Measurements from ENCODE around the gene KRT6A. TPM values are rescaled to one million over a fixed set of nuclear protein-coding genes. Genes with fewer than 3 reads are reported as not detected.
A peak's percentile ranks its signal among the peaks of the same experiment; 100 is the strongest.

KRT6A gene
- total RNA-seq, 1 experiment from 2014 or later = 1,688 TPM

DNA sequence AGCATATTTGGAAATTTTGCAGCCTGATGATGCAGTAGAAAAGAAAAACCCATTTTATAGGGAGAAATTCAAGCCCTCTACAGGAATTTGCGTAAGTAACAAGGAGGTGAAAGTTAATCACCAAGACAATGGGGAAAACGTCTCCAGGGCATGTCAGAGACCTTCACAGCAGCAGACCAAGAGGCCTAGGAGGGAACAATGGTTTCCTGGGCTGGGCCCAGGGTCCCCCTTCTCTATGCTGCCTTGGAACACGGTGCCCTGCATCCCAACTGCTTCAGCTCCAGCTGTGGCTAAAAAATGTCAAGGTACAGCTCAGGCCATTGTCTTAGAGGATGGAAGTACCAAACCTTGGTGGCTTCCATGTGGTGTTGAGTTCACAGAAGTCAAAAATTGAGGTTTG, 13.0 kb downstream of the KRT6A start:
- no TSS peak for BruUV-seq (replicated peaks)
- H3K4me3 Mint-ChIP-seq (ENCODE audit: unreplicated experiment) = no peak overlapping the region
- H3K36me3 Mint-ChIP-seq (ENCODE audit: insufficient read depth, unreplicated experiment) = no peaks in the 10 kb centered on the region
- ChIA-PET CTCF (interaction anchor here (1.0 kb wide), 1 partner anchor 26 kb away, joined by 3 read pairs; no protein-coding TSS in a partner anchor), POLR2A (interaction anchor here (8.5 to 28.5 kb wide), 2 partner anchors 15 to 33 kb away, joined by 117 to 1235 read pairs; partner anchors contain the start of genes KRT5 and KRT6A)
- no peak overlapping the region for H3K27ac Mint-ChIP-seq (ENCODE audit: low read depth, unreplicated experiment)
- peaks cover 12% of the 10 kb centered on the region for H3K9me3 Mint-ChIP-seq (ENCODE audit: unreplicated experiment)
- no peak for DNase-seq (ENCODE audit: unreplicated experiment)
- H3K27me3 Mint-ChIP-seq (ENCODE audit: insufficient read depth, unreplicated experiment) = no peaks in the 10 kb centered on the region
- intact Hi-C loops (cut with micrococcal nuclease) = no loop called here
- TF ChIP-seq, protein P1, sequence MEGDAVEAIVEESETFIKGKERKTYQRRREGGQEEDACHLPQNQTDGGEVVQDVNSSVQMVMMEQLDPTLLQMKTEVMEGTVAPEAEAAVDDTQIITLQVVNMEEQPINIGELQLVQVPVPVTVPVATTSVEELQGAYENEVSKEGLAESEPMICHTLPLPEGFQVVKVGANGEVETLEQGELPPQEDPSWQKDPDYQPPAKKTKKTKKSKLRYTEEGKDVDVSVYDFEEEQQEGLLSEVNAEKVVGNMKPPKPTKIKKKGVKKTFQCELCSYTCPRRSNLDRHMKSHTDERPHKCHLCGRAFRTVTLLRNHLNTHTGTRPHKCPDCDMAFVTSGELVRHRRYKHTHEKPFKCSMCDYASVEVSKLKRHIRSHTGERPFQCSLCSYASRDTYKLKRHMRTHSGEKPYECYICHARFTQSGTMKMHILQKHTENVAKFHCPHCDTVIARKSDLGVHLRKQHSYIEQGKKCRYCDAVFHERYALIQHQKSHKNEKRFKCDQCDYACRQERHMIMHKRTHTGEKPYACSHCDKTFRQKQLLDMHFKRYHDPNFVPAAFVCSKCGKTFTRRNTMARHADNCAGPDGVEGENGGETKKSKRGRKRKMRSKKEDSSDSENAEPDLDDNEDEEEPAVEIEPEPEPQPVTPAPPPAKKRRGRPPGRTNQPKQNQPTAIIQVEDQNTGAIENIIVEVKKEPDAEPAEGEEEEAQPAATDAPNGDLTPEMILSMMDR (IDR thresholded peaks at IDR 0.05; ENCODE audit: unreplicated experiment) = no peak
- no peaks in the 10 kb centered on the region for H3K4me1 Mint-ChIP-seq (ENCODE audit: insufficient read depth, unreplicated experiment)

DNA sequence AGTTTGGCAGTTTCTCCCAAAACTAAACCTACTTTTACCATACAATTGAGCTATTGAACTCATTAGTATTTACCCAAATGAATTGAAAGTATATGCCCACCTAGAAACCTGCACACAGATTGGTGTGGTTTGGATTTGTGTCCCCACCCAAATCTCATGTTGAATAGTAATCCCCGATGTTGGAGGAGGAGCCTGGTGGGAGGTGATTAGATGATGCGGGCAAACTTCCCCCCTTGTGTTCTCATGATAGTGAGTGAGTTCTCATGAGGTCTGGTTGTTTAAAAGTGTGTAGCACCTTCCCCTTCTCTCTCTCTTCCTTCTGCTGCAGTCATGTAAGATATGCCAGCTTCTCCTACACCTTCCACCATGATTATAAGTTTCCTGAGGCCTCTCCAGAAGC, 15.4 kb downstream of the KRT6A start:
- TF ChIP-seq, protein P1 (IDR thresholded peaks at IDR 0.05; ENCODE audit: unreplicated experiment) = no peak
- no peak overlapping the region for H3K27ac Mint-ChIP-seq (ENCODE audit: low read depth, unreplicated experiment)
- no peaks in the 10 kb centered on the region for H3K27me3 Mint-ChIP-seq (ENCODE audit: insufficient read depth, unreplicated experiment)
- no peak overlapping the region for H3K4me3 Mint-ChIP-seq (ENCODE audit: unreplicated experiment)
- intact Hi-C loops (cut with micrococcal nuclease) = no loop called here
- H3K9me3 Mint-ChIP-seq (ENCODE audit: unreplicated experiment) = peaks cover 12% of the 10 kb centered on the region
- no peaks in the 10 kb centered on the region for H3K36me3 Mint-ChIP-seq (ENCODE audit: insufficient read depth, unreplicated experiment)
- POLR2A ChIA-PET = interaction anchor here (0.6 to 1.7 kb wide), 6 partner anchors 9 to 320 kb away, joined by 3 to 5 read pairs (median 3); partner anchors contain the start of gene KRT6A
- no TSS peak for BruUV-seq (replicated peaks)
- CTCF ChIA-PET = interaction anchor here (0.6 to 2.0 kb wide), 3 partner anchors 84 to 104 kb away, joined by 3 to 11 read pairs (median 3); no protein-coding TSS in a partner anchor
- DNase-seq (ENCODE audit: unreplicated experiment) = no peak
- no peaks in the 10 kb centered on the region for H3K4me1 Mint-ChIP-seq (ENCODE audit: insufficient read depth, unreplicated experiment)

DNA sequence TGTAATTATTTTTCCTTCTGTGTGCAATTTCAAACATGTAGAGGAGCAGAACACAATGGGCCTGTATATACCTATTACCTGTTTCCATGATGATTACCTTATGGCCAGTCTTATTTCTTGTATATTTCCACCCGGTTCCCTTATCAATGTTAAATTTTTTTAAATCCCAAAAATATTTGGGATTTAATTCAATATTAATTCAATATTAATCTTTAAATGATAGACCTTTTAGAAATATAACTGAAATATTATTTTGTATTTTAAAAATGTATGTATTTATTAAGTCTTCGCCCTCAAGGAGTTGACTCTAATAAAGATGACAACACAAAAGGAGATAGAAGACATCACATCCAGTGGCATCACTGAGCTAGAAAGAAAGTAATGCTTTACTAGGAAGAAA, 18.8 kb downstream of the KRT6A start:
- no TSS peak for BruUV-seq (replicated peaks)
- TF ChIP-seq, protein P1 (IDR thresholded peaks at IDR 0.05; ENCODE audit: unreplicated experiment) = no peak
- ChIA-PET CTCF (interaction anchor here (1.0 to 1.6 kb wide), 3 partner anchors 32 to 147 kb away, joined by 3 to 6 read pairs (median 3); no protein-coding TSS in a partner anchor), POLR2A (interaction anchor here (0.8 to 2.9 kb wide), 18 partner anchors 9 to 328 kb away, joined by 3 to 20 read pairs (median 4); partner anchors contain the start of genes KRT5, KRT6A and KRT6B)
- Mint-ChIP-seq H3K36me3 (ENCODE audit: insufficient read depth, unreplicated experiment) (no peaks in the 10 kb centered on the region), H3K4me1 (ENCODE audit: insufficient read depth, unreplicated experiment) (no peaks in the 10 kb centered on the region), H3K9me3 (ENCODE audit: unreplicated experiment) (peaks cover 2% of the 10 kb centered on the region), H3K27me3 (ENCODE audit: insufficient read depth, unreplicated experiment) (no peaks in the 10 kb centered on the region), H3K27ac (ENCODE audit: low read depth, unreplicated experiment) (no peak overlapping the region), H3K4me3 (ENCODE audit: unreplicated experiment) (no peak overlapping the region)
- intact Hi-C loops (cut with micrococcal nuclease) = no loop called here
- no peak for DNase-seq (ENCODE audit: unreplicated experiment)

DNA sequence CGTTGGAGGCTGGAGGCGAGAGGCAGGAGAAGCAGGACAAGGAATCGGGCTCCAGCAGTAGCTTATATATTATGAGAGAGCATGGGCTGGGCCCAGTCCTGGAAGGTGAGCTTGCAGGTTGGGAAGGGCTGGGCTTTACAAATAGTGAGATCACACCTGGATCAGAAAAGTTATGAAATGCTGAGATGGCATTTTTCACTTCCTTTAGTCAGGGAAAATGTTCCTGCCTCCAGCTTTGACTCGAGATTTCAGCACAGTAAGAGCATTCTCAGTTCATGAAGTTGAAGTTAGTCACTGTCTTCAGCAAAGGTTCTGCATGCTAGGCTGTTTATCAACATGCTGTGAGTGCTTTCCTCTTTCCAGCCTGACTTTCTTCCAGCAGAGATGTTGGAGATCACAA, 19.3 kb downstream of the KRT6A start, which contains the start of gene KRT6C:
Gene KRT6C, minus strand, starts transcription at position 38 of the 400 bp plus-strand sequence. CDS start 68 bp downstream, outside the sequence.
- TF ChIP-seq, protein P1 (IDR thresholded peaks at IDR 0.05; ENCODE audit: unreplicated experiment) = no peak
- H3K4me3 Mint-ChIP-seq (ENCODE audit: unreplicated experiment) = no peak within 1 kb of the TSS
- intact Hi-C loops (cut with micrococcal nuclease) = no loop called here
- DNase-seq (ENCODE audit: unreplicated experiment) = peak; percentile 43
- CTCF ChIA-PET = interaction anchor here (1.0 to 1.6 kb wide), 3 partner anchors 33 to 146 kb away, joined by 3 to 6 read pairs (median 3); no protein-coding TSS in a partner anchor
- POLR2A ChIA-PET = interaction anchor here (0.6 to 2.9 kb wide), 19 partner anchors 10 to 328 kb away, joined by 3 to 20 read pairs (median 4); partner anchors contain the start of genes KRT5, KRT6A and KRT6B
- no peak within 1 kb of the TSS for H3K27ac Mint-ChIP-seq (ENCODE audit: low read depth, unreplicated experiment)
- no peaks in the 10 kb centered on the region for H3K36me3 Mint-ChIP-seq (ENCODE audit: insufficient read depth, unreplicated experiment)
- no TSS peak for BruUV-seq (replicated peaks)
- H3K27me3 Mint-ChIP-seq (ENCODE audit: insufficient read depth, unreplicated experiment) = no peaks in the 10 kb centered on the region
- no peaks in the 10 kb centered on the region for H3K9me3 Mint-ChIP-seq (ENCODE audit: unreplicated experiment)
- H3K4me1 Mint-ChIP-seq (ENCODE audit: insufficient read depth, unreplicated experiment) = no peaks in the 10 kb centered on the region
